ENCODE measurements around the gene SPATA2L.
"Not testable (repeated sequence)": the region's sequence is repeated elsewhere in the genome, so short reads cannot be mapped to it uniquely, and the experiment has no call there.

Gene SPATA2L

GRCh38 chr16:89678258-89678657 is 23.2 kb downstream of the SPATA2L start:
- FAIRE-seq (no peak), DNase-seq (ENCODE audit: insufficient read length, low spot score) (no peak)
- TF ChIP-seq PAX5 (IDR thresholded peaks at IDR 0.05; ENCODE audit: insufficient read depth, low read length, severe bottlenecking) (no peak), SPI1 (IDR thresholded peaks at IDR 0.05; ENCODE audit: low read depth, low read length) (no peak), POLR2AphosphoS5 (IDR thresholded peaks at IDR 0.05; ENCODE audit: low read depth, low read length) (no peak), POU2F2 (IDR thresholded peaks at IDR 0.05; ENCODE audit: low read depth, low read length) (no peak), TAF1 (IDR thresholded peaks at IDR 0.05; ENCODE audit: low read depth, low read length) (no peak), POLR2A (IDR thresholded peaks at IDR 0.05; ENCODE audit: low read depth, low read length) (no peak)

DNA sequence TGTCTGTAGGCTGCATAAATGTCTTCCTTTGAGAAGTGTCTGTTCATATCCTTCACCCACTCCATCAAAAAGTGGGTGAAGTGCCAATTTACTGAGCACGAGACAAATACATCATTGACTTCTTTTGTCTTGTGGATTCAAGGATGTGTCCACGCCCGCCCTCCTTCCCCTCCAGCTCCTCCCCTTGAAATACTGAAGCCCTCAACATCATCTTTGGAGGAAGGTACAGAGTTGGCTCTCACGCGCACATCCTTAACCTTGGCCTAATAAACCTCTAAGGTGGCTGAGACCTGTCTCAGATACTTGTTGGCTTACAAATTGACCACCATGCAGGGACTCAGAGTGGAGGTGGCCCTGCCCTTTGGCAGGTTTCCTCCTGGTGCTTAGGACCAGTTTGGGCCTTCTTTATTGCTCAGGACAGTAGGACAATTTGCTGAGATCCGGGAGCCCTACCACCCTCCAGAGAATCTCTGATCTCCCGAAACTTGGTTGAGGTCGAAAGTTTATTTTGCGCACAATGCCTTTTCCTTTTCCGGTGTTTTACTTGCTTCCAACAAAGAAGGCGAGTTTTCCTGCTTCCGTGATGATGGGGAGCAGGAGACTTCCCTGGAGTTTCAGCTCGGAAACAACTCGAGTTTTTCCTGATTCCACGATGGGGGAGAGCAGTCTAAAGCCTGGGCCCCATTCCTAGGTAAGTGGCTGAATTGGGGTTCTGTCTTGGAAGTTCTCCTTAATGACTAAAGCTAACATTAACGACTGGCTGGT is 29.1 kb downstream of the SPATA2L start:
- TF ChIP-seq POU2F2 (IDR thresholded peaks at IDR 0.05; ENCODE audit: low read depth, low read length) (no peak), TAF1 (IDR thresholded peaks at IDR 0.05; ENCODE audit: low read depth, low read length) (no peak), POLR2AphosphoS5 (IDR thresholded peaks at IDR 0.05; ENCODE audit: low read depth, low read length) (no peak), SPI1 (IDR thresholded peaks at IDR 0.05; ENCODE audit: low read depth, low read length) (no peak), POLR2A (IDR thresholded peaks at IDR 0.05; ENCODE audit: low read depth, low read length) (no peak), PAX5 (IDR thresholded peaks at IDR 0.05; ENCODE audit: insufficient read depth, low read length, severe bottlenecking) (no peak)
- DNase-seq (ENCODE audit: insufficient read length, low spot score) (no peak), FAIRE-seq (no peak)

- not testable (repeated sequence) for FAIRE-seq; DNase-seq (ENCODE audit: insufficient read length, low spot score)
Observed at GRCh38 chr16:89671565-89671964, 29.9 kb downstream of the SPATA2L start.

DNA sequence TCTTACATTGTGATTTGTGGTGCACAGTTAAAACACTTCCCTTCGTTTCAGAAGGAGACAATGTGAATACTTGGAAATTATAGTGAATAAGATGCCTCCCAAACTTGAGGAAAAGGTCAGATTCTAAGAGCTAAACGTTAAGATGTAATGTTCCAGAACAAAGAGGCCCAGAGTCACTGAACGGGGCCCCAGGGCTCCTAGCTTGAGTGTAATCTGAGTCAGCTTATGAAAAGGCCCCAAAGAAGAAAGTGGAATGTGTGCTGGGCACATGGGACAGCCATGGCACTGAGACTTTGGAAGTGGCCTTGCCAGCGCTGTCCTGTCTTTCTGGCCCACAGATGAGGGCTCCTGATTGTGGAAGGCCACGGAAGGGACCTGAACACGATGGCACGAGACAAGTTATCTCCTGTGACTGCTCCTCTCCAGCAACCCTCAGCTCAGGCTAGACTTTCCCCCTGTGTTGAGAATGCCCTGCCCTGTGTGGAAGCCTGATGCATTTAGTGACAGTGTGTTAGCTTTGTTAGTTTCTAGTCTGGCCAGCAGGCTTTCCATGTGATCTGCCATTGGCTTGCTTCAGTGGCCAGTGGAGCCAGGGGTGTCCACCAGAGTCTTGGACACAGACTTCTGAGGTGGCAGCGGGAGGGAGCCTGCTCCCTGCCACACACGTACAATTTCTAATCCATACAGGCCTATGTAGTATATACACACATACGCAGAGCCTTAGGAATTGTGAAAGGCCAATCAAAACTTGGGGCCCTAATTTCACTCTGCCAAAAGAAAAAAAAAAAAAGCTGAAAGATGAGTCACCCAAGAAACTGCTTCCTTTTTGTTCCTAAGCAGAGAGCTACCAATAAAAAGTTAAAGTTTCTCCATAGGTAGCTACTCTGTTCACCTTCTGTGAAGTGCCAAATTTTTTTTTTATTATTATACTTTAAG is 30.7 kb downstream of the SPATA2L start:
- FAIRE-seq: no peak
- TF ChIP-seq POLR2A (IDR thresholded peaks at IDR 0.05; ENCODE audit: low read depth, low read length) (no peak), POU2F2 (IDR thresholded peaks at IDR 0.05; ENCODE audit: low read depth, low read length) (no peak), PAX5 (IDR thresholded peaks at IDR 0.05; ENCODE audit: insufficient read depth, low read length, severe bottlenecking) (no peak), SPI1 (IDR thresholded peaks at IDR 0.05; ENCODE audit: low read depth, low read length) (no peak), POLR2AphosphoS5 (IDR thresholded peaks at IDR 0.05; ENCODE audit: low read depth, low read length) (no peak), TAF1 (IDR thresholded peaks at IDR 0.05; ENCODE audit: low read depth, low read length) (no peak)
- DNase-seq (ENCODE audit: insufficient read length, low spot score): no peak

DNA sequence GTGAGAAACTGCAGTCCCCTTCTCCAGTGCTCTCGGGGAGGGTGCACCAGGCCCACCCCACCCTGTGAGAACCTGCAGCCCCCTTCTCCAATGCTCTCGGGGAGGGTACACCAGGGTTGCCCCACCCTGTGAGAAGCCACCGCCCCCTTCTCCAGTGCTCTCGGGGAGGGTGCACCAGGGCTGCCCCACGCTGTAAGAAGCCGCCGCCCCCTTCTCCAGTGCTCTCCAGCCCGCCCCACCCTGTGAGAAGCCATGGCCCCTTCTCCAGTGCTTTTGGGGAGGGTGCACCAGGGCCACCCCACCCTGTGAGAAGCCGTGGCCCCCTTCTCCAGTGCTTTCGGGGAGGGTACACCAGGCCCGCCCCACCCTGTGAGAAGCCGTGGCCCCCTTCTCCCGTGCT is 31.8 kb downstream of the SPATA2L start:
- no peak for FAIRE-seq
- DNase-seq (ENCODE audit: insufficient read length, low spot score): no peak

GRCh38 chr16:89668790-89669158 is 32.7 kb downstream of the SPATA2L start:
- TF ChIP-seq TAF1 (IDR thresholded peaks at IDR 0.05; ENCODE audit: low read depth, low read length): no peak
- no peak for TF ChIP-seq PAX5 (IDR thresholded peaks at IDR 0.05; ENCODE audit: insufficient read depth, low read length, severe bottlenecking)
- no peak for TF ChIP-seq POU2F2 (IDR thresholded peaks at IDR 0.05; ENCODE audit: low read depth, low read length)
- TF ChIP-seq POLR2A (IDR thresholded peaks at IDR 0.05; ENCODE audit: low read depth, low read length): no peak
- no peak for TF ChIP-seq SPI1 (IDR thresholded peaks at IDR 0.05; ENCODE audit: low read depth, low read length)
- TF ChIP-seq POLR2AphosphoS5 (IDR thresholded peaks at IDR 0.05; ENCODE audit: low read depth, low read length): no peak
- FAIRE-seq: no peak
- no peak for DNase-seq (ENCODE audit: insufficient read length, low spot score)

More for the DNA sequence above, 31.8 kb downstream of the SPATA2L start:
- TF ChIP-seq SPI1 (IDR thresholded peaks at IDR 0.05; ENCODE audit: low read depth, low read length) (no peak), POU2F2 (IDR thresholded peaks at IDR 0.05; ENCODE audit: low read depth, low read length) (no peak), TAF1 (IDR thresholded peaks at IDR 0.05; ENCODE audit: low read depth, low read length) (no peak), POLR2A (IDR thresholded peaks at IDR 0.05; ENCODE audit: low read depth, low read length) (no peak), PAX5 (IDR thresholded peaks at IDR 0.05; ENCODE audit: insufficient read depth, low read length, severe bottlenecking) (no peak), POLR2AphosphoS5 (IDR thresholded peaks at IDR 0.05; ENCODE audit: low read depth, low read length) (no peak)

GRCh38 chr16:89667633-89668032 is 33.9 kb downstream of the SPATA2L start:
- DNase-seq (ENCODE audit: insufficient read length, low spot score) (no peak), FAIRE-seq (no peak)
- TF ChIP-seq POLR2A (IDR thresholded peaks at IDR 0.05; ENCODE audit: low read depth, low read length): no peak
- no peak for TF ChIP-seq TAF1 (IDR thresholded peaks at IDR 0.05; ENCODE audit: low read depth, low read length)
- no peak for TF ChIP-seq POU2F2 (IDR thresholded peaks at IDR 0.05; ENCODE audit: low read depth, low read length)
- no peak for TF ChIP-seq POLR2AphosphoS5 (IDR thresholded peaks at IDR 0.05; ENCODE audit: low read depth, low read length)

DNA sequence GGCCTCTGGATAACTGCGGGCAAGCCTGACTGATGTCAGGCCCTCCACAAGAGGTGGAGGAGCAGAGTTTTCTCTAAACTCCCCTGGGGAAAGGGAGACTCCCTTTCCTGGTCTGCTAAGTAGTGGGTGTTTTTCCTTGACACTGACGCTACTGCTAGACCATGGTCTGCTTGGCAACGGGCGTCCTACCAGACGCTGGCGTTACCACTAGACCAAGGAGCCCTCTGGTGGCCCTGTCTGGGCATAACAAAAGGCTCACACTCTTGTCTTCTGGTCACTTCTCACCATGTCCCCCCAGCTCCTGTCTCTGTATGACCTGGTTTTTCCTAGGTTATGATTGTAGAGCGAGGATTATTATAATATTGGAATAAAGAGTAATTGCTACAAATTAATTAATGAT is 34.5 kb downstream of the SPATA2L start:
- DNase-seq (ENCODE audit: insufficient read length, low spot score); FAIRE-seq: not testable (repeated sequence)

- not testable (repeated sequence) for DNase-seq (ENCODE audit: insufficient read length, low spot score); FAIRE-seq
Observed at GRCh38 chr16:89664238-89664637, 37.3 kb downstream of the SPATA2L start.

DNA sequence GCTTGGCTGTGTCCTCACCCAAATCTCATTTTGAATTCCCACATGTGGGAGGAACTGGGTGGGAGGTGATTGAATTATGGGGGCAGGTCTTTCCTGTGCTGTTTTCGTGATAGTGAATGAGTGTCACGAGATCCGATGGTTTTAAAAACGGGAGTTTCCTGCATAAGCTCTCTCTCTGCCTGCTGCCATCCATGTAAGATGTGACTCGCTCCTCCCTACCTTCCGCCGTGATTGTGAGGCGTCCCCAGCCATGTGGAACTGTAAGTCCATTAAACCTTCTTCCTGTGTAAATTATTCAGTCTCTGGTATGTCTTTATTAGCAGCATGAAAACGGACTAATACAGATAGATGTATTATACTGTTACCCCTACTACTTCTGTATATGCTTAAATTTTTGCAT is 40.3 kb downstream of the SPATA2L start:
- DNase-seq (ENCODE audit: insufficient read length, low spot score) (no peak), FAIRE-seq (no peak)
- TF ChIP-seq SPI1 (IDR thresholded peaks at IDR 0.05; ENCODE audit: low read depth, low read length) (no peak), POU2F2 (IDR thresholded peaks at IDR 0.05; ENCODE audit: low read depth, low read length) (no peak), TAF1 (IDR thresholded peaks at IDR 0.05; ENCODE audit: low read depth, low read length) (no peak)
